Left forelimb (tissue), 1 donor: ENCODE results near the gene GPD2.

Source experiments
- DNase-seq: peaks from one replicate; pipeline ENCODE4 v3.0.0-alpha.2; 2018; ENCODE audit warnings: low spot score

GPD2 gene

GRCh38 chr2:156532989-156533388, 96.8 kb downstream of the GPD2 start:
- DNase-seq, result no peak

GRCh38 chr2:156536534-156536933, 100.4 kb downstream of the GPD2 start:
- no peak for DNase-seq

- DNase-seq, result no peak
Observed at GRCh38 chr2:156537141-156537540, 101.0 kb downstream of the GPD2 start.

- no peak for DNase-seq
Observed at GRCh38 chr2:156538083-156538504, 101.9 kb downstream of the GPD2 start.

- DNase-seq, result no peak
Observed at GRCh38 chr2:156539086-156539860, 103.1 kb downstream of the GPD2 start.

GRCh38 chr2:156540706-156541105, 104.5 kb downstream of the GPD2 start:
- DNase-seq, result no peak

- no peak for DNase-seq
Observed at GRCh38 chr2:156541229-156541628, 105.0 kb downstream of the GPD2 start.

GRCh38 chr2:156541706-156542105, 105.5 kb downstream of the GPD2 start:
- no peak for DNase-seq

GRCh38 chr2:156548413-156548812, 112.2 kb downstream of the GPD2 start:
- DNase-seq, result no peak

- no peak for DNase-seq
Observed at GRCh38 chr2:156553714-156554442, 117.7 kb downstream of the GPD2 start.

GRCh38 chr2:156561326-156561725, 125.1 kb downstream of the GPD2 start:
- DNase-seq, result no peak

GRCh38 chr2:156562124-156562523, 125.9 kb downstream of the GPD2 start:
- DNase-seq, result no peak

- no peak for DNase-seq
Observed at GRCh38 chr2:156563994-156564753, 128.0 kb downstream of the GPD2 start.

- no peak for DNase-seq
Observed at GRCh38 chr2:156565066-156565710, 129.0 kb downstream of the GPD2 start.

GRCh38 chr2:156573710-156574109, 137.5 kb downstream of the GPD2 start:
- no peak for DNase-seq

- DNase-seq, result no peak
Observed at GRCh38 chr2:156574112-156574511, 137.9 kb downstream of the GPD2 start.

GRCh38 chr2:156576005-156576404, 139.8 kb downstream of the GPD2 start:
- DNase-seq, result no peak

GRCh38 chr2:156580501-156580900, 144.3 kb downstream of the GPD2 start:
- DNase-seq, result no peak

- DNase-seq, result no peak
Observed at GRCh38 chr2:156581280-156581679, 145.1 kb downstream of the GPD2 start.

- DNase-seq, result no peak
Observed at GRCh38 chr2:156585457-156585856, 149.3 kb downstream of the GPD2 start.

- no peak for DNase-seq
Observed at GRCh38 chr2:156586621-156587020, 150.4 kb downstream of the GPD2 start.

GRCh38 chr2:156589381-156590079, 153.4 kb downstream of the GPD2 start:
- no peak for DNase-seq
